Keratinocyte (primary cell): ENCODE measurements around the gene FAM136A.
"Not testable (repeated sequence)": the region's sequence is repeated elsewhere in the genome, so short reads cannot be mapped to it uniquely, and the experiment has no call there.

Experiments used
- CTCF ChIP-seq, 3 experiments: IDR thresholded peaks in 1 of 3; conservative IDR thresholded peaks in 1 of 3; optimal IDR thresholded peaks in 1 of 3; 2 replicates in 2 of 3; 3 replicates in 1 of 3; pipeline versions ENCODE3 to v1.5.1; 2011; ENCODE audit warnings: low read length in 3 of 3, mild to moderate bottlenecking in 3 of 3, moderate library complexity in 2 of 3, control low read depth in 1 of 3, inconsistent platforms in 1 of 3; ENCODE audit not compliant: insufficient read depth in 2 of 3; ENCODE audit errors: extremely low read depth in 1 of 3
- EZH2 ChIP-seq: IDR thresholded peaks from one replicate; pipeline ENCODE4 v1.6.1; 2012; ENCODE audit warnings: inconsistent platforms, mild to moderate bottlenecking, low read length, moderate library complexity

- not testable (repeated sequence) for TF ChIP-seq CTCF (optimal IDR thresholded peaks at IDR 0.05 in 1 of 3, IDR thresholded peaks at IDR 0.05 in 1 of 3, conservative IDR thresholded peaks at IDR 0.05 in 1 of 3; ENCODE audit: extremely low read depth in 1 of 3, insufficient read depth in 2 of 3, low read length in 3 of 3); EZH2
These were observed 32.2 kb downstream of the FAM136A start for GRCh38 chr2:70269422-70270302.
